ENCODE data around the gene NDUFS6. TPM values are rescaled to one million over a fixed set of nuclear protein-coding genes. Genes with fewer than 3 reads are reported as not detected.

The NDUFS6 gene
- total RNA-seq, 4 donors from 2014 or later, result 22.0 to 86.9 (median 49.7) TPM

- no peak for DNase-seq (ENCODE audit: low spot score in 2 of 2)
- no peak for TF ChIP-seq POLR2A (IDR thresholded peaks at IDR 0.05)
- TF ChIP-seq, protein P1, sequence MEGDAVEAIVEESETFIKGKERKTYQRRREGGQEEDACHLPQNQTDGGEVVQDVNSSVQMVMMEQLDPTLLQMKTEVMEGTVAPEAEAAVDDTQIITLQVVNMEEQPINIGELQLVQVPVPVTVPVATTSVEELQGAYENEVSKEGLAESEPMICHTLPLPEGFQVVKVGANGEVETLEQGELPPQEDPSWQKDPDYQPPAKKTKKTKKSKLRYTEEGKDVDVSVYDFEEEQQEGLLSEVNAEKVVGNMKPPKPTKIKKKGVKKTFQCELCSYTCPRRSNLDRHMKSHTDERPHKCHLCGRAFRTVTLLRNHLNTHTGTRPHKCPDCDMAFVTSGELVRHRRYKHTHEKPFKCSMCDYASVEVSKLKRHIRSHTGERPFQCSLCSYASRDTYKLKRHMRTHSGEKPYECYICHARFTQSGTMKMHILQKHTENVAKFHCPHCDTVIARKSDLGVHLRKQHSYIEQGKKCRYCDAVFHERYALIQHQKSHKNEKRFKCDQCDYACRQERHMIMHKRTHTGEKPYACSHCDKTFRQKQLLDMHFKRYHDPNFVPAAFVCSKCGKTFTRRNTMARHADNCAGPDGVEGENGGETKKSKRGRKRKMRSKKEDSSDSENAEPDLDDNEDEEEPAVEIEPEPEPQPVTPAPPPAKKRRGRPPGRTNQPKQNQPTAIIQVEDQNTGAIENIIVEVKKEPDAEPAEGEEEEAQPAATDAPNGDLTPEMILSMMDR (IDR thresholded peaks at IDR 0.05), result no peak
- intact Hi-C loops (cut with DNase I; ENCODE audit: low total_unique reads), result no loop called here
- WGBS, 2 donors, result 70 to 71% methylated on average over 21 of the region's 21 CpGs
- no peak overlapping the region for H3K4me3 ChIP-seq (ENCODE audit: low read depth, poor library complexity, severe bottlenecking)
These were observed 33.7 kb downstream of the NDUFS6 start for GRCh38 chr5:1834721-1835429.

DNA sequence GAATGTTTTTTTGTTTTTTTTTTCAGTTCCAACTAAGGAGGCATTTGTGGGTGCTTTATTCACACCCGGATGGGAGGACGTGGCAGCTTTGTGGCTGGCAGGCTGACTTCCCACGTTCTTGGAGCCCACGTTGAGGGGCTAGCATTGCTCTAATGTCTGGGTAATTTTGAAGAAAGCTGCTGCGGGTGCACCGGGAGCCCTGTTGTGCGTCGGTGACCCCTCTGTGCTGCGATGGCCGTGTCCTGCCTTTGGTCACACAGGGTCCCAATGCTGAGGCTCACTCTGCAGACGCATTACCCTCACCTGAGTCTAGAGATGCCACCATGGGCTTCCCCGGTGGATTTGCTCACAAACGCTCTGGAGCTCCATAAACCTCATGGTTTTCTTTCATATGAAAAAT is 34.2 kb downstream of the NDUFS6 start:
- no peak for DNase-seq (ENCODE audit: low spot score in 2 of 2)
- TF ChIP-seq, protein P1 (IDR thresholded peaks at IDR 0.05), result no peak
- TF ChIP-seq POLR2A (IDR thresholded peaks at IDR 0.05), result no peak
- WGBS, 2 donors, result 80 to 81% methylated on average over 13 of the region's 13 CpGs
- no peak overlapping the region for H3K4me3 ChIP-seq (ENCODE audit: low read depth, poor library complexity, severe bottlenecking)
- intact Hi-C loops (cut with DNase I; ENCODE audit: low total_unique reads), result no loop called here

- WGBS, 2 donors, result 63 to 67% methylated on average over 23 of the region's 23 CpGs
- TF ChIP-seq POLR2A (IDR thresholded peaks at IDR 0.05), result no peak
- TF ChIP-seq, protein P1 (IDR thresholded peaks at IDR 0.05), result no peak
- no peak for DNase-seq (ENCODE audit: low spot score in 2 of 2)
- no peak overlapping the region for H3K4me3 ChIP-seq (ENCODE audit: low read depth, poor library complexity, severe bottlenecking)
- intact Hi-C loops (cut with DNase I; ENCODE audit: low total_unique reads), result no loop called here
These were observed 35.1 kb downstream of the NDUFS6 start for GRCh38 chr5:1836176-1836890.

DNA sequence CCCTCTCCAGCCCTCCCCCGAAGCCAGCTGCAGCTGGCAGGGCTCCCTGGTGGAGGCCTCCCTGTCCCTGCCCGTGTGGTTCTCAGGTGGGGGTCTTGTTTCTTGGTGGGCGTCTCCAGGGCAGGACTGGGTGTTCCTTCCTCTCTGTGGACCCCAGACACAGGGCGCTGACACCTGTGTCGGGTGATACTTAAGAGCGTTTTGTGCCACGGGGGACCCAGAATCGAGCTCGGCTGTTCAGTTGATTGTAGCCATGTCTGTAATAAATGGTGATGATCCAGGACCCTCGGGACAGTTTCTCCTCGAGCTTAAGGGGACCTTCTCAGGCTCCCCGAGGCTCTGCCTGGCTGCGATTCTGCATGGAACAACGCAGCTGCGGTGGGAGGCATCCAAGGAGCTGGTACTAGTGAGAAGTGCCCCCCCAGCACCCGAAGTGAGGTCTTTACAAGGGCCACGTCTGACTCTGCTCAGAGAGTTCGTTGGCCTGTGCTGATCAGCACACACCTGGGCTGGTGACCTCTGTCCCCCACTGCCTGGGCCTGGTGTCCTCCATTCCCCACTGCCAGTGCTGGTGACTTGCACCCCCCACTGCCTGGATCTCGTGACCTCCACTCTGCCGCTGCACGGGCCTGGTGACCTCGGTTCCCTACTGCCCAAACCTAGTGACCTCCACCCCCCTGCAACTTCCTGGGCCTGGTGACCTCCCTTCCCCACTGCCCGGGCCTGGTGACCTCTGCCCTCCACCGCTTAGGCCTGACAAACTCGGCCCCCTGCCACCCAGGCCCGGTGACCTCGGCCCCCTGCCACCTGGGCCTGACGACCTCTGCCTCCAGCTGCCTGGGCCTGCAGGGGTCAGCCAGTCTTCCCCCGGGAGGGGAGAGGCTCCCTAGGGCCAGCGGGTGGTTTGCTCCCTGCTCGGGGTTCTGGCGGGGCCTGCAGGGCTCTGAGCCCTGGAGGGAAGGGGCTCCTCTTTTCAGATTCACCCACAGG is 36.0 kb downstream of the NDUFS6 start:
- H3K4me3 ChIP-seq (ENCODE audit: low read depth, poor library complexity, severe bottlenecking), result no peak overlapping the region
- TF ChIP-seq, protein P1 (IDR thresholded peaks at IDR 0.05), result no peak
- TF ChIP-seq POLR2A (IDR thresholded peaks at IDR 0.05), result no peak
- WGBS, 2 donors, result 74 to 81% methylated on average over 28 to 31 of the region's 32 CpGs
- DNase-seq (ENCODE audit: low spot score in 2 of 2), result no peak
- intact Hi-C loops (cut with DNase I; ENCODE audit: low total_unique reads), result no loop called here

- DNase-seq (ENCODE audit: low spot score in 2 of 2), result no peak
- WGBS, 2 donors, result 84 to 92% methylated on average over 8 to 9 of the region's 9 CpGs
- H3K4me3 ChIP-seq (ENCODE audit: low read depth, poor library complexity, severe bottlenecking), result no peak overlapping the region
These were observed 36.8 kb downstream of the NDUFS6 start for GRCh38 chr5:1838013-1838412.

More at GRCh38 chr5:1838013-1838412, 36.8 kb downstream of the NDUFS6 start:
- intact Hi-C loops (cut with DNase I; ENCODE audit: low total_unique reads), result no loop called here
- TF ChIP-seq POLR2A (IDR thresholded peaks at IDR 0.05), result no peak
- TF ChIP-seq, protein P1 (IDR thresholded peaks at IDR 0.05), result no peak

Data from lower leg skin (tissue), 4 donors.